Heart left ventricle (tissue), 16 donors: ENCODE measurements around the gene ZMAT5. TPM values are rescaled to one million over a fixed set of nuclear protein-coding genes. Genes with fewer than 3 reads are reported as not detected.

Source experiments
- ATAC-seq, 4 donors: fragments of 200-7000 bp; cut with Tn5 transposase; one replicate each; pipeline ENCODE4 v1.9.1; 2020 to 2022; ENCODE audit warnings: moderate library complexity in 4 of 4, mild to moderate bottlenecking in 3 of 4, moderate number of reproducible peaks in 1 of 4
- DNase-seq, 5 donors: peaks; one replicate each; pipeline ENCODE4 v3.0.0-alpha.2; 2020
- H3K27ac ChIP-seq, 12 donors: fragments of 200-600 bp; sonication (generic) in 4 of 12; one replicate each; pipeline versions ENCODE4 v1.5.0 to v1.8.0; 2016 to 2022; ENCODE audit warnings: mild to moderate bottlenecking in 2 of 12
- H3K27me3 ChIP-seq, 9 donors: fragments of 200-600 bp; sonication (generic) in 2 of 9; one replicate each; pipeline versions ENCODE4 v1.5.1 to v1.8.0; 2016 to 2022; ENCODE audit warnings: mild to moderate bottlenecking in 3 of 9
- H3K36me3 ChIP-seq, 9 donors: fragments of 200-600 bp; sonication (generic) in 2 of 9; one replicate each; pipeline versions ENCODE4 v1.5.0 to v1.8.0; 2018 to 2022; ENCODE audit warnings: mild to moderate bottlenecking in 2 of 9
- H3K4me1 ChIP-seq, 12 donors: fragments of 200-600 bp; sonication (generic) in 4 of 12; one replicate each; pipeline versions ENCODE4 v1.5.0 to v1.8.0; 2016 to 2022; ENCODE audit warnings: mild to moderate bottlenecking in 3 of 12
- H3K4me3 ChIP-seq, 12 donors: fragments of 200-600 bp; sonication (generic) in 4 of 12; one replicate each; pipeline versions ENCODE4 v1.5.0 to v1.8.0; 2017 to 2022; ENCODE audit warnings: mild to moderate bottlenecking in 9 of 12, moderate library complexity in 4 of 12
- H3K9me3 ChIP-seq, 12 donors: fragments of 200-600 bp; sonication (generic) in 4 of 12; one replicate each; pipeline versions ENCODE4 v1.5.0 to v1.8.0; 2016 to 2022; ENCODE audit warnings: mild to moderate bottlenecking in 1 of 12
- POLR2A ChIP-seq, 2 donors: fragments of 450-650 bp; IDR thresholded peaks; one replicate each; pipeline ENCODE4 v1.6.1; 2017; ENCODE audit warnings: antibody characterized with exemption in 2 of 2, mild to moderate bottlenecking in 2 of 2, moderate library complexity in 2 of 2
- WGBS, 4 donors: extraction: QIAGEN DNeasy Blood & Tissue Kit in 2 of 4; methylation state at CpG; one replicate each; pipeline versions ENCODE4 v1.1.5 to v1.1.7; 2013 to 2018; 5-methylcytosine and 5-hydroxymethylcytosine counted together
- intact Hi-C, 10 donors: fragments of 100-400 bp; cut with DNase I; formaldehyde crosslinking; loops; one replicate each; pipeline versions ENCODE4 v1.11.1 to v1.14.2; 2022
- polyA plus RNA-seq, 2 donors: library from polyadenylated mRNA; stranded (reverse); fragments of 200-250 nt; gene quantifications; one replicate each; pipeline ENCODE4 v1.2.3, GENCODE V29; 2013
- total RNA-seq, 9 donors: library from RNA; depleted of rRNA in 2 of 9; stranded (reverse); fragments of >200 nt in 2 of 9; fragmentation: NEBNext Ultra II Directional in 3 of 9; extraction: Animal tissue kit (Norgen Biotek cat#: 25700) in 3 of 9; gene quantifications; one replicate each; pipeline versions ENCODE4 v1.1.0 to v1.2.4, GENCODE V29; 2016 to 2023
- TF ChIP-seq, protein P1 (sequence below), 12 donors: fragments of 200-600 bp; sonication (generic) in 4 of 12; IDR thresholded peaks; one replicate each; pipeline versions ENCODE4 v1.5.0 to v1.8.0; 2018 to 2022; ENCODE audit warnings: antibody characterized with exemption in 12 of 12, mild to moderate bottlenecking in 5 of 12
- donor health status: ischemic (EF 13 %, LVEDD 7.1; RV severe dilation, severe dysfunction).
- donor health status: healthy with polysubstance abuse.
- donor health status: DM: no; HTN: yes; CAD: no.
- donor health status: DM: no; HTN: no; CAD: no.
- donor health status: ischemic (EF 25% LVEDD 6.9; RV normal size, moderate dysfunction).
- donor health status: ischemic (EF 25% LVEDD 5.7; RV mildly dilated, moderate dysfunction).
- donor health status: healthy.
- donor health status: DM: yes; HTN: yes; CAD: no.
- donor health status: ischemic (EF 35%, LVEDD 5.7; RV mildly dilated, moderate dysfunction).
- donor health status: nonischemic (EF 11% LVEDD 7.7; RV severe dilation, severe dysfunction).
- donor health status: DM: yes; HTN: yes; CAD: no.
- donor health status: PGD.
- donor health status: ischemic (EF 29% LVEDD 5.4; RV normal size, mild dysfunction).
- donor health status: nonischemic (EF 23%, LVEDD 6.1; RV moderate dilation, normal function).

The ZMAT5 gene
- total and polyA plus RNA-seq, 11 donors, result 19.4 to 37.2 (median 22.7) TPM

GRCh38 chr22:29705651-29706050, 61.2 kb downstream of the ZMAT5 start:
- intact Hi-C loops, result loop anchor here in 1 of 10 donors (10.0 kb wide), 1 partner anchor 379 kb away; the partner anchor contains the start of gene HORMAD2
- H3K27ac ChIP-seq, result no peak overlapping the region
- 78 to 91% (median 84%) methylated on average over 4 to 7 of the region's 7 CpGs for WGBS, 4 donors
- H3K27me3 ChIP-seq, result peaks cover 0 to 47% (median 16%) of the 10 kb centered on the region in 9 donors
- H3K36me3 ChIP-seq, result no peaks in the 10 kb centered on the region
- no peak overlapping the region for H3K4me3 ChIP-seq
- TF ChIP-seq, protein P1, sequence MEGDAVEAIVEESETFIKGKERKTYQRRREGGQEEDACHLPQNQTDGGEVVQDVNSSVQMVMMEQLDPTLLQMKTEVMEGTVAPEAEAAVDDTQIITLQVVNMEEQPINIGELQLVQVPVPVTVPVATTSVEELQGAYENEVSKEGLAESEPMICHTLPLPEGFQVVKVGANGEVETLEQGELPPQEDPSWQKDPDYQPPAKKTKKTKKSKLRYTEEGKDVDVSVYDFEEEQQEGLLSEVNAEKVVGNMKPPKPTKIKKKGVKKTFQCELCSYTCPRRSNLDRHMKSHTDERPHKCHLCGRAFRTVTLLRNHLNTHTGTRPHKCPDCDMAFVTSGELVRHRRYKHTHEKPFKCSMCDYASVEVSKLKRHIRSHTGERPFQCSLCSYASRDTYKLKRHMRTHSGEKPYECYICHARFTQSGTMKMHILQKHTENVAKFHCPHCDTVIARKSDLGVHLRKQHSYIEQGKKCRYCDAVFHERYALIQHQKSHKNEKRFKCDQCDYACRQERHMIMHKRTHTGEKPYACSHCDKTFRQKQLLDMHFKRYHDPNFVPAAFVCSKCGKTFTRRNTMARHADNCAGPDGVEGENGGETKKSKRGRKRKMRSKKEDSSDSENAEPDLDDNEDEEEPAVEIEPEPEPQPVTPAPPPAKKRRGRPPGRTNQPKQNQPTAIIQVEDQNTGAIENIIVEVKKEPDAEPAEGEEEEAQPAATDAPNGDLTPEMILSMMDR (IDR thresholded peaks at IDR 0.05), result no peak
- TF ChIP-seq POLR2A (IDR thresholded peaks at IDR 0.05), result no peak
- H3K4me1 ChIP-seq, result peaks cover 0 to 26% (median 7%) of the 10 kb centered on the region in 12 donors
- ATAC-seq (no peak), DNase-seq (no peak)
- no peaks in the 10 kb centered on the region for H3K9me3 ChIP-seq

GRCh38 chr22:29704528-29705285, 62.1 kb downstream of the ZMAT5 start:
- Histone ChIP-seq H3K27me3 (peaks cover 0 to 47% (median 16%) of the 10 kb centered on the region in 9 donors), H3K4me1 (peaks cover 0 to 24% (median 7%) of the 10 kb centered on the region in 12 donors), H3K36me3 (no peaks in the 10 kb centered on the region), H3K27ac (no peak overlapping the region), H3K4me3 (no peak overlapping the region), H3K9me3 (no peaks in the 10 kb centered on the region)
- TF ChIP-seq POLR2A (IDR thresholded peaks at IDR 0.05), result no peak
- TF ChIP-seq, protein P1 (IDR thresholded peaks at IDR 0.05), result no peak
- intact Hi-C loops, result loop anchor here in 1 of 10 donors (10.0 kb wide), 1 partner anchor 380 kb away; the partner anchor contains the start of gene HORMAD2
- DNase-seq (no peak), ATAC-seq (peak in 2 of 4 donors; percentile 24 to 38)
- WGBS, 4 donors, result 0 to 28% (median 25%) methylated on average over 4 to 14 of the region's 14 CpGs

- H3K27me3 ChIP-seq, result peaks cover 0 to 43% (median 16%) of the 10 kb centered on the region in 9 donors
- intact Hi-C loops, result loop anchor here in 1 of 10 donors (10.0 kb wide), 1 partner anchor 381 kb away; the partner anchor contains the start of gene HORMAD2
These were observed 63.1 kb downstream of the ZMAT5 start for GRCh38 chr22:29703569-29704195.

More at GRCh38 chr22:29703569-29704195, 63.1 kb downstream of the ZMAT5 start:
- 28 to 37% (median 29%) methylated on average over 3 to 7 of the region's 7 CpGs for WGBS, 4 donors
- Histone ChIP-seq H3K27ac (no peak overlapping the region), H3K36me3 (no peaks in the 10 kb centered on the region), H3K9me3 (no peaks in the 10 kb centered on the region), H3K4me3 (no peak overlapping the region), H3K4me1 (peaks cover 0 to 24% (median 7%) of the 10 kb centered on the region in 12 donors)
- TF ChIP-seq, protein P1 (IDR thresholded peaks at IDR 0.05), result no peak
- TF ChIP-seq POLR2A (IDR thresholded peaks at IDR 0.05), result no peak
- no peak for ATAC-seq
- peak in 1 of 5 donors; percentile 34 for DNase-seq
